Right kidney (tissue), 9 donors: ENCODE results near the gene LRRD1.
"Not testable (repeated sequence)": the region's sequence is repeated elsewhere in the genome, so short reads cannot be mapped to it uniquely, and the experiment has no call there.

Source experiments
- DNase-seq: peaks from one replicate; pipeline ENCODE4 v3.0.0-alpha.2; 2016
- long read RNA-seq, 8 donors: transcript quantifications; one replicate each; lab custom pipeline, GENCODE V29; 2026

The LRRD1 gene
- long read RNA-seq, donor 1, result 0 reads
- long read RNA-seq, donor 2, result 0 reads
- long read RNA-seq, donor 3, result 0 reads
- long read RNA-seq, donor 4, result 0 reads
- long read RNA-seq, donor 5, result 0 reads
- long read RNA-seq, donor 6, result 0 reads
- long read RNA-seq, donor 7, result 0 reads
- long read RNA-seq, donor 8, result 0 reads

DNA sequence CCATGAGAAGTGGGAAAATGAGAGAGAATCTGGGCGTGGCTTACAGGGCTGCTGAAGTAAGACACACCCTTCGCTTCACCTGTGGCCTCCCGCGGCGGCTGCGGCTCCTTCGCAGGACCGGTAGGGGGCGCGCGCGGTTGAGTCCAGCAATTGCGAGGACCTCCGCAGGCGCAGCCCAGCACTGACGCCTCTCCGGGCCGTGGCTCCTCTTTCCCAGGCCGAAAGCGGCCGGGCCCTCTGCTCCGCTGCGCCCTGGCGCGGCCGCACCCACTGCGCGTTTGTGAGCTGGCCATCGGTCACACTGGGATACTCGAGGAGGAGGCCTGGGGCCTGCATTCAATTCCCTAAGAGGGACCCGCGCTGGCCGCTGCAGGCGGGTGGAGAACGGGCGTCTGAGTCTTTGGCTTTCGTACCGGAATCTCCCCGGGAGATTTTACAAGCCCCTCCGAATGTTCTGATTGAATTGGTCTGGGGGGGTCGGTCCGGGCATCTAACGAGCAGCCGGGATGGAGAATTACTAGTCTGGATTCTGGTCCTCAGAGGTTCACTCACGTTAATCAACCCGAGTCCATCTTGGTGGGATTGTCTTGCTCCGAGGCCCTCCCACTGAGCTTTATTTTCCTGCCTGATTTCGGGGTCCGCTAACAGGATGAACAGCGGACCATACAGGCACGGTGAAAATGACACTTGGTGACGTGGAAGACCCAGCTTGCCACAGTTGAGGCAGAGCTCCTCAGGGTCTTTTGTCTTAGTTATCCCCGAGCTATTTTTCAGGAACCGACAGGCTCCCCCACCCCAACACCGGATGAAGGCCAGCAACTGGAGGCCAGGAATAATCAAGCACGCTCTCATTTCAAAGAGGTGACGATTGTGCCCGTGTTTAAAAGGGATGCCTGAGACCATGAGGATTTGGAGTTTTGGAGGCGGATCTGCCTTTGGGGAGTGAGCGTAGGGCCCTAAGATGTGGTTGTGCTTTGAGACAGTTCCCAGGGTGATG lies at the start of gene LRRD1:
Gene LRRD1 (minus strand): TSS at position 215 of the 997 bp plus-strand sequence. CDS start 13,940 bp downstream, outside the sequence.
- DNase-seq, result peak; percentile 96

DNA sequence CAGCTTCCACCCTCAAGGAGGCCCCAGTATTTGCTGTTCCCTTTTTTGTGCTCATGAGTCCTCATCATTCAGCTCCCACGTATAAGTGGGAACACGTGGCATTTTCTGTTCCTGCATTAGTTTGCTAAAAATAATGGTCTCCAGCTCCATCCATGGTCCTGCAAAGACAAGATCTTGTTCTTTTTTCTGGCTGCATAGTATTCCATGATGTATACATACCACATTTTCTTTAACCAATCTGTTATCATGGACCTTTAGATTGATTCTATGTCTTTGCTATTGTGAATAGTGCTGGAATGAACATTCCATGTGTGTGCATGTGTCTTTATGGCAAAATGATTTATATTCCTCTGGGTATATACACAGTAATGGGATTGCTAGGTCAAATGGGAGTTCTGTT lies 49.8 kb upstream of the LRRD1 start:
- no peak for DNase-seq

DNA sequence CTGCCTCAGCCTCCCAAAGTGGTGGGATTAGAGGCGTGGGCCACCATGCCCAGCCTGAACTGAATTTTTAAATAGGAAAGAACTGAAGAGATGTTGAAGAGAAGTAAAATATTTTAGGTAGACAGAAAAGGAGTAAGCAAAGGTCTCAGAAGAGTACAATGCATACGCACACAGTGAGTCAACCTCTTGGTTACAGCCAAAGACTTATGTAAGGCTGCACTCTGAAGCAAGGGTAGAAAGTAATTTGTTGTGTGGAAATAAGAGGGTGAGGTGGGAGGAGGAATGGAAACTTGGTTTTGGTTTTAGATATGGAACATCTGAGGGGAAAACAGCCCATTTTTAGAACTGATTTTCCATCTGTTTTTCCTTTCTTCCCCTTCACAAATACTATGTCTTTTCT lies 49.2 kb upstream of the LRRD1 start:
- DNase-seq, result no peak

DNA sequence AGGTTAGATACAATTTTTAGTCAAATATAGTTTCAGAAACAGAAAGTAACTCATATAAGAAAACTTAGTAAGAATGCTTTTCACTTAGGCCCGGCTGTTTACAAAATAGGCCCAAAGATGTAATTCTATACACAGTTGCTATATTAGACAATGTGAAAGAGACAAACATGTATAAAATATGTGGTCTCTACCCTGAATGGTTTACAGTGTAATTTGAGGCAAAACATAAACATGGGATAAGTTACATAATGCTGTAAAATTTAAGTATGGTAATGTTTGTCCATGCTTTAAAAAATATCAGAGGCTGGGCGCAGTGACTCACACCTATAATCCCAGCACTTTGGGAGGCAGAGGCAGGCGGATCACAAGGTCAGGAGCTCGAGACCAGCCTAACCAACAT lies 48.0 kb upstream of the LRRD1 start:
- DNase-seq, result no peak

DNA sequence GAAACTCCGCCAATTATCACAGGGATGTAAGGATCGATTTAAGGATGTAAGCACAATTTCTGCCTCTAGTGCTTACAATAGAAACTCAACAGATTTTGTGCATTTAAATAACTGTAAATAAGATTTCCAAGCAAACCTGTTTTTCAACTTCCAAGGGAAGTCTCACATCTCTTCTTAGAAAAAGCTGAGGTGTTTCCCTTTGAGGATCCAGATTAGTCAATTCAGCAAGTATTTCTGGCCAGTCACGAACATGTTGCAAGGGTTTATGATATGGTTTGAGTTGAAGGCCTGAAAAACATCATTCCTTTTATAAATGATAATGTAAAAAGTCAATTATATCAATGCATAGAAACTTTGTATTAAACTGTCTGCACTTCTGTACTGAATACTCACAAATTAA lies 42.8 kb upstream of the LRRD1 start:
- DNase-seq, result no peak

DNA sequence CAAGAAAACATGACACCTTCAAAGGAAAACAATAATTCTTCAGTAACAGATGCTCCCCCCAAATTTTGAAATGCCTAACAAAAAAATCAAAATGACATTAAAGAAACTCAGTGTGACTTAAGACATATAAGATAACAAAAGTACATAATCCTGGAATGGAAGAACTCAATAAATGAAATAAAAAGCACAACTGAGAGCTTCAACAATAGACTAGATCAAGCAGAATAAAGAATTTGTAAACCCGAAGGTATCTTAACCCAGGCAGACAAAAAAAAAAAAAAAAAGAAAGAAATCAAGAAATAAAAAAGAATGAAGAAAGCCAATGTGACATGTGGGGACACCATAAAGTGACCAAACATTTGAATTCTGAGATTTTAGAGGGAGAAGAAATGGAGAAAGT lies 27.7 kb upstream of the LRRD1 start:
- no peak for DNase-seq

DNA sequence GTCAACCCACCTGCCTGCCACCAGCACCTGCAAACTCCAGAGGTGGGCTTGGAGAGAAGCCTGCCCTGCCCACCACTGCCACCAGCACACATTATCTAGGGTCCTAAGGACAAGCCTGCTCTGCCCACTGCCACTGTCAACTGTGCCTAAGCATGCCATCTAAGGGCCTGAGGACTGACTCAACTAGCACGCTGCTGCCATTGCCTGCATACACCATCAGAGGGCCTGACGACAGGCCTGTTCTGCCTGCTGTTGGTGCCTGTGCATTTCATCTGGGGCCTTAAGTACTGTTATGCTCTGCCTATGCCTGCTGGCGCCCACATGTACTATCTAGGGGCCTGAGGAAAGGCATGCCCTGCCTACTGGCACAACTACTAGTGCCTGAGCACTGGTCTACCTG lies 27.0 kb upstream of the LRRD1 start:
- no peak for DNase-seq

DNA sequence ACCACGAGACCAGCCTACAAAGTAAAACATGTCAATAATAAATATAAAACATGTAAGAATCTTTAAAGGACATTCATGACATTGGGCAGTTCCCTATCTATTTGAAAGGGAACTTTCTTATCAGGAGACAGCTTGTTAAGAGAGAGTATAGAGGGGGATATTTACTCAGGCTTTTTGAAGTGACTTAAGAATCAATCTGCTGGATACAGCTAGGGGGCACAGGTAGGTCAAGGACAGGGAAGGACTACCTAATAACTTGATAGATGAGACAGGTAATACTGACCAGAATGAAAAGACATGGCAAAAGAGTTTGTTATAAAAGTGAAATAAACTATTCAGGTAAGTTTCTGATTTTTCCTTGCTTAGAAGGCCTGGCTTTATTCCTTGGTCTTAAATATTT lies 21.8 kb upstream of the LRRD1 start:
- no peak for DNase-seq

DNA sequence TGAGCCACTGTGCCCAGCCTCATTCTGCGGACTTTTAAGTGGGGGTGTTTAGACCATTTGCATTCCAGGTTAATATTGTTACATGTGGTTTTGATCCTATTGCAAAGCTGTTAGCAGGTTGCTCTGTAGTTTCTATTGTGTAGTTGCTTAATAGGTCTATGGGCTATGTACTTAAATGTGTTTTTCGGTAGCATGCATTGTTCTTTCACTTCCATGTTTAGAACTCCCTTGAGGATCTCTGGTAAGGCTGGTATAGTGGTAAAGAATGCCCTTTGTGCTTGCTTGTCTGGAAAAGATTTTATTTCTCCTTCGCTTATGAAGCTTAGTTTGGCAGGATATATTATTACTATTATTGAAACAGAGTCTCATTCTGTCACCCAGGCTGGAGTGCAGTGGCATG lies 13.4 kb upstream of the LRRD1 start:
- no peak for DNase-seq

DNA sequence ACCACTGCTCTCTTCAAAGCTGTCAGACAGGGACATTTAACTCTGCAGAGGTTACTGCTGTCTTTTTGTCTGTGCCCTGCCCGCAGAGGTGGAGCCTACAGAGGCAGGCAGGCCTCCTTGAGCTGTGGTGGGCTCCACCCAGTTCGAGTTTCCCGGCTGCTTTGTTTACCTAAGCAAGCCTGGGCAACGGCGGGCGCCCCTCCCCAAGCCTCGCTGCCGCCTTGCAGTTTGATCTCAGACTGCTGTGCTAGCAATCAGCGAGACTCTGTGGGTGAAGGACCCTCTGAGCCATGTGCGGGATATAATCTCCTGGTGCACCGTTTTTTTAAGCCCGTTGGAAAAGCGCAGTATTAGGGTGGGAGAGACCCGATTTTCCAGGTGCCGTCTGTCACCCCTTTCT lies 10.3 kb upstream of the LRRD1 start:
- DNase-seq, result not testable (repeated sequence)

DNA sequence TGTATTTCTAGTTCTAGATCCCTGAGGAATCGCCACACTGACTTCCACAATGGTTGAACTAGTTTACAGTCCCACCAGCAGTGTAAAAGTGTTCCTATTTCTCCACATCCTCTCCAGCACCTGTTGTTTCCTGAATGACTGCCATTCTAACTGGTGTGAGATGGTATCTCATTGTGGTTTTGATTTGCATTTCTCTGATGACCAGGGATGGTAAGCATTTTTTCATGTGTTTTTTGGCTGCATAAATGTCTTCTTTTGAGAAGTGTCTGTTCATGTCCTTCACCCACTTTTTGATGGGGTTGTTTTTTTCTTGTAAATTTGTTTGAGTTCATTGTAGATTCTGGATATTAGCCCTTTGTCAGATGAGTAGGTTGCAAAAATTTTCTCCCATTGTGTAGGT lies 5.4 kb upstream of the LRRD1 start:
- DNase-seq, result not testable (repeated sequence)

DNA sequence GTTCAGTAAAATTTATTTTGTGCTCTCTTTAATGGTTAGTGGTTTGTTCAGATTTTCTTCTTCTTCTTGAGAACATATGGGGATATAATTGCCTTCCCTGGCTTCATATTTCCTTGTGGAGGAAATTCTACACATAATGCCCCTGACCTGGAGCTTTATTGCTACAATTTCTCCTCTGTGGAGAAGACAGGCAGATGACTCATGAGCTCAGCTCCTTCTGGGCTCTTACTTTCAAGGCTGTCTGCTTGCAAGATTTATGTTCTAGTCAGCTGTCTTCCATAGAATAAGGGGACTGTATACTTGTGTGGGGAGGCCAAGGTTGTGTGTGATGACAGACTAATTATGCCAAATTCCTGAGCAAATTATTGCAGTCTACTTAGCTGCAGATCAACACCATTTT lies 1.6 kb downstream of the LRRD1 start:
- no peak for DNase-seq

DNA sequence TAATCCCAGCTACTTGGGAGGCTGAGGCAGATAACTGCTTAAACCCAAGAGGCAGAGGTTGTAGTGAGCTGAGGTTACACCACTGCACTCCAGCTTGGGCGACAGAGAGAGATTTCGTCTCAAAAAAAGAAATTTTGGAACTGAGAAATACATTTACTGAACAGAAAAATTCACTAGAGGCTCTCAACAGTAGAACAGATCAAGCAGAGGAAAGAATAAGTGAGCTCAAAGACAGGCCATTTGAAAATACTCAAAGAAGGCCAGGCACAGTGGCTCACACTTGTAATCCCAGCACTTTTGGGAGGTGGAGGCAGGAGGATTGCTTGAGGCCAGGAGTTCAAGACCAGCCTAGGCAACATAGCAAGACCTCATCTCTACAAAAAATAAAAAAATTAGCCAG lies 9.4 kb downstream of the LRRD1 start:
- not testable (repeated sequence) for DNase-seq

DNA sequence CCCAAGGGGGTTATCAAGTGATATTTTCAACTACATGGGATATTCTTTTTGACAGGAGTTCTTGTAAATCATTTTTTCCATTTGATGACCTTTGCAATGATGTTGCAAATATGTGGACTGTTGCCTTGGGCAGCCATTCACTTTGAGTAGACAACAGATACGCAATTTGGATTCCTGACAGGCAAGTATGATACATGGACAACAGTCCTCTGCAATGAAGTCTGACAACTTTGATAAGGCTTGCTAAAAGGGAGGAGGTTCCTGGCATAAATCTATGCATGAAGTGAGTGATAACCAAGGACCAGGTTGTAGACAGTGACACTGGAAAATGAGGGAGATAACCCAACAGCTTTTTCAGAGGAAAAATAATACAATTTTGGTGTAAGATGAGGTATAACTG lies 17.7 kb downstream of the LRRD1 start:
- DNase-seq, result no peak

DNA sequence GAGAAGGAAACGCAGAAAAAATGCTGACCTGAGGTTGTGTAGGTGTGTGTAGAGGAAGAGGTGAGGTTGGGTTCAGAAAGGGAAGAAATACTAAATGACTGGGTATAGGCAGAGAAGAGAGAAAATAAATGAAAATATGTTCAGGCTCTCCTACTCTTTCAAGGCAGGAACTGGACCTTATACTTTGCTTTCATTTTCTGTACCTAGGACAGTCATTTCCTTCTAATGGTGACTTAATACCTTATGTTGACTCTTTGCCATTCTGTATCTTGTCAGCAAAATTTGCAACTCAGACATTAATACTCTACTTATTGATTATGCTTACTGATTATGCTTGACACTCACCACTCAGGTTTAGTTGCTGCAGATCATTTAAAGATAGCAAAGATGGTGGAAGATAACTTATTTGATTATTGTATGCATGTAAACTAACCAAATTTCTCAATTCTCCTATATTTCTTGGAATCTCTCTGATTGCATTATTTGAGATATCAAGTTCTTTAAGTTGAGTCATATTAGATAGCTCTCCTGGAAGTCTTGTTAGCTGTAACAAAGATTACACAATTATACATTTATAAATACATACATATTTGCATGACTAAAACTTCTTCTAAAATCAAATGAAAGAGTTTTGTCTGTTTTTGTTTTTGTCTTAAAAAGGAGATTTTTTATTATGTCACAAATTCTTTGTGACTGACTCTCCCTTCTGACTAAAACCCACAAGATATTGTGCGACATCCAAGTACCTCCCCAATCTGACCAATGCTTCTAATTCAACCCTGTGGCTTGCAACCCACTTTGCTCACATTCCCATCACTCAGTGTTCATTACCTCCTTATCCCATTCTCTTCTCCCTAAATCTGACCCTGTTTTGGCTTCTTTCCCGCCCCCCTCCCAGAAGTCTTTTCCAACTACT lies 20.0 kb downstream of the LRRD1 start:
- no peak for DNase-seq

DNA sequence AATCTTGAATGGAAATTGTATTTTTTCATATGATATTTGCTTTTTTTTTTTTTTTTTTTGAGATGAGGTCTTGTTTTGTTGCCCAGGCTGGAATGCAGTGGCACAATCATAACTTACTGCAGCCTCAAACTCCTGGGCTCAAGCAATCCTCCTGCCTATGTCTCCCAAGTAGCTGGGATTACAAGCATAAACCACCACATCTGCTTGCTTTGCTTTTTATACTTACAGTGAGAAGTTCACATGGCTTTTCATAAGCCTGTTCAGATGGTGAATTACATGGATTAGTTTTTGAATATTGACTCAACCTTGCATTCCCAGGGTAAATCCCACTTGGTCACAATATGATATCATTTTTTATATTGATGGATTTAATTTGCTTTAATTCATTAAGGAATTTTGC lies 22.0 kb downstream of the LRRD1 start:
- DNase-seq, result no peak

DNA sequence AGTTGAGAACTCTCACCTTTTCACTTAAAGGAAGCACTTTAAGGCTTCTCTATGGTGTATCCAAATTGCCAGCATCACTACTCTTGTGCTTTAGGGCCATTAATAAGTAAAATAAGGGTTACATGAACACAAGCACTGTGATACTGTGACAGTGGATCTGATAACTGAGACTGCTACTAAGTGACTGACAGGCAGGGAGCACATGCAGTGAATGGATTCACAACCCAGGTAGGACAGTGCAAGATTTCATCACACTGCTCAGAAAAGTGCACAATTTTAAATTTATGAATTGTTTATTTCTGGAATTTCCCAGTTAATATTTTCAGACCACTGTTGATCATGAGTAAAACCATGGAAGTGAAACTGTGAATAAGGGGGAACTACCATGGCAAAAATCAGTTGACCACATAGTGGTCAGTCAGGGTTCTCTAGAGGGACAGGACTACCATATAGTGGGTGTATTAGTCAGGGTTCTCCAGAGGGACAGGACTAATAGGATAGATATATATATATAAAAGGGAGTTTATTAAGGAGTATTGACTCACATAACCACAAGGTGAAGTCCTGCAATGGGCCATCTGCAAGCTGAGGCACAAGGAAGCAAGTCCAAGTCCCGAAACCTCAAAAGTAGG lies 23.7 kb downstream of the LRRD1 start:
- DNase-seq, result no peak

DNA sequence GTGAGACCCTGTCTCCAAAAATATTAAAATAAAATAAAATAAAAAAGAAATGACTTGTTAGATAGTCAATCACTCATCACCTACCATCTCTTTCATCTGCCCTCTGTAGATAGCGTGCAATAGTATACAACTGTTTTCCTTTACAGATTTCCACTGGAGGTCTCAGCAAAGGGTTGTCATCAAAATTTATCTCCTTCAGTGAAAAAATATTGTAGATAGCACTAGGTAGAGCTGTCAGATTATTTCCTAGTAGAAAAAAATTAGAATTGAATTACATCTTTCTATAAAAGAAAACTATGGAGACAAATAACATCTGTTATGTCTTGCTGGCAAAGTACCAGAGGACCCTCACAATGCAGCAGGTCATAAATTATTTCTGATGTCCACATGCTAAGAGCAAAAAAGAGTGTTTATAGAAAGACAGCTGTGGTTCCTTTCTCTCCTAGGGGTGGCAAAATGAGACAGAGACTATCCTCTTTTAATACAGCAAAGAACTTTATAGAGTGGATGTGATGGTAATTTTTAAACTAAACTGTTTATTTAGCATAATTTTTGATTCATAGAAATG lies 28.4 kb downstream of the LRRD1 start:
- DNase-seq, result no peak

DNA sequence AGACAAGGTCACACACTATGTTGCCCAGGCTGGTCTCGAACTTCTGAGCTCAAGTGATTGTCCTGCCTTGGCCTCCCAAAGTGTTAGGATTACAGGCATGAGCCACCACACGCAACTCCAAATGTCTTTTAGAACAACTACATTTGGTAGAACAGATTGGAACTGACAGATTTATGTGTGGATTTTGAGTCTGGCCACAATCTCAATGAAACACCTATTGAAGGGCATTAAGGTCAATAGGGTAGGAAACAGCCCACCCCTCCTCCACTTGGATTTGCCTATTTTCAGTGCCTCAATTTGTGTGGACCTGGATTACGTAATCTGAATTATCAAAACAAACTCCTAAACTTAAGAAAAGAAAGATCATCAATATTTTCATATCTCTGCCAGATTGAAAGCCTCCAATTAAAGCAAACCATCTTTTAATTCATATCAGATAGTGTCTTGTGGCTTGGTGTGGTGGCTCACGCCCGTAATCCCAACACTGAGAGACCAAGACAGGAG lies 29.2 kb downstream of the LRRD1 start:
- no peak for DNase-seq

DNA sequence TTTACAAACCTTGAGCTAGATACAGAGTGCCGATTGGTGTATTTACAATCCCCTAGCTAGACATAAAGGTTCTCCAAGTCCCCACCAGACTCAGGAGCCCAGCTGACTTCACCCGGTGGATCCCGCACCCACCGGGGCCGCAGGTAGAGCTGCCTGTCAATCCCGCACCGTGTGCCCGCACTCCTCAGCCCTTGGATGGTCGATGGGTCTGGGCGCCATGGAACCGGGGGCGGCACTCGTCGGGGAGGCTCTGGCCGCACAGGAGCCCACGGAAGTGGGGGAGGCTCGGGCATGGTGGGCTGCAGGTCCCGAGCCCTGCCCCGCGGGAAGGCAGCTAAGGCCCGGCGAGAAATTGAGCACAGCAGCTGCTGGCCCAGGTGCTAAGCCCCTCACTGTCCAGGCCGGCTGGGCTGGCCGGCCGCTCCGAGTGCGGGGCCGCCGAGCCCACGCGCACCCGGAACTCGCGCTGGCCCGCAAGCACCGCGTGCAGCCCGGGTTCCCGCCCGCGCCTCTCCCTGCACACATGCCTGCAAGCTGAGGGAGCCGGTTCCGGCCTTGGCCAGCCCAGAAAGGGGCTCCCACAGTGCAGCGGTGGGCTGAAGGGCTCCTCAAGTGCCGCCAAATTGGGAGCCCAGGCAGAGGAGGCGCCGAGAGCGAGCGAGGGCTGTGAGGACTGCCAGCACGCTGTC lies 35.6 kb downstream of the LRRD1 start:
- DNase-seq, result not testable (repeated sequence)

DNA sequence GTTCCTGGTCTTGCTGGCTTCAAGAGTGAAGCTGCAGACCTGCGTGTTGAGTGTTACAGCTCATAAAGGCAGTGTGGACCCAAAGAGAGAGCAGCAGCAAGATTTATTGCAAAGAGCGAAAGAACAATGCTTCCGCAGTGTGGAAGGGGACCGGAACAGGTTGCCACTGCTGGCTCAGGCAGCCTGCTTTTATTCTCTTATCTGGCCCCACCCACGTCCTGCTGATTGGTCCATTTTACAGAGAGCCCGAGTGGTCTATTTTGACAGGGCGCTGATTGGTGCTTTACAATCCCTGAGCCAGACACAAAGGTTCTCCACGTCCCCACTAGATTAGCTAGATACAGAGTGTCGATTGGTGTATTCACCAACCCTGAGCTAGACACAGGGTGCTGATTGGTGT lies 36.2 kb downstream of the LRRD1 start:
- DNase-seq, result not testable (repeated sequence)
